ENCODE results near the gene PID1.

PID1 gene

GRCh38 chr2:229170171-229170570 is 100.9 kb downstream of the PID1 start:
- H3K4me3 ChIP-seq (ENCODE audit: low read depth, low read length), result no peak overlapping the region
- no peak for DNase-seq (ENCODE audit: low read depth)
- TF ChIP-seq MYC (IDR thresholded peaks at IDR 0.05; ENCODE audit: low read depth, low read length), result no peak
- TF ChIP-seq MAX (IDR thresholded peaks at IDR 0.05; ENCODE audit: low read depth, low read length), result no peak

GRCh38 chr2:229169751-229170150 is 101.3 kb downstream of the PID1 start:
- no peak for DNase-seq (ENCODE audit: low read depth)
- TF ChIP-seq CTCF (IDR thresholded peaks at IDR 0.05; ENCODE audit: low read depth, low read length) (no peak), MYC (IDR thresholded peaks at IDR 0.05; ENCODE audit: low read depth, low read length) (no peak), MAX (IDR thresholded peaks at IDR 0.05; ENCODE audit: low read depth, low read length) (no peak), POLR2A (IDR thresholded peaks at IDR 0.05; ENCODE audit: extremely low read depth, insufficient read length) (no peak)
- no peak overlapping the region for H3K4me3 ChIP-seq (ENCODE audit: low read depth, low read length)

GRCh38 chr2:229164545-229165249 is 106.4 kb downstream of the PID1 start:
- TF ChIP-seq CTCF (IDR thresholded peaks at IDR 0.05; ENCODE audit: low read depth, low read length) (no peak), POLR2A (IDR thresholded peaks at IDR 0.05; ENCODE audit: extremely low read depth, insufficient read length) (no peak), MAX (IDR thresholded peaks at IDR 0.05; ENCODE audit: low read depth, low read length) (no peak), MYC (IDR thresholded peaks at IDR 0.05; ENCODE audit: low read depth, low read length) (no peak)
- no peak overlapping the region for H3K4me3 ChIP-seq (ENCODE audit: low read depth, low read length)
- no peak for DNase-seq (ENCODE audit: low read depth)

- H3K4me3 ChIP-seq (ENCODE audit: low read depth, low read length), result no peak overlapping the region
- no peak for DNase-seq (ENCODE audit: low read depth)
- TF ChIP-seq MAX (IDR thresholded peaks at IDR 0.05; ENCODE audit: low read depth, low read length), result no peak
- TF ChIP-seq POLR2A (IDR thresholded peaks at IDR 0.05; ENCODE audit: extremely low read depth, insufficient read length), result no peak
- TF ChIP-seq MYC (IDR thresholded peaks at IDR 0.05; ENCODE audit: low read depth, low read length), result no peak
- TF ChIP-seq CTCF (IDR thresholded peaks at IDR 0.05; ENCODE audit: low read depth, low read length), result no peak
Measured at GRCh38 chr2:229163893-229164292, 107.2 kb downstream of the PID1 start.

GRCh38 chr2:229162015-229162414 is 109.1 kb downstream of the PID1 start:
- TF ChIP-seq MYC (IDR thresholded peaks at IDR 0.05; ENCODE audit: low read depth, low read length) (no peak), POLR2A (IDR thresholded peaks at IDR 0.05; ENCODE audit: extremely low read depth, insufficient read length) (no peak), MAX (IDR thresholded peaks at IDR 0.05; ENCODE audit: low read depth, low read length) (no peak), CTCF (IDR thresholded peaks at IDR 0.05; ENCODE audit: low read depth, low read length) (no peak)
- DNase-seq (ENCODE audit: low read depth), result no peak
- H3K4me3 ChIP-seq (ENCODE audit: low read depth, low read length), result no peak overlapping the region

GRCh38 chr2:229160984-229161383 is 110.1 kb downstream of the PID1 start:
- no peak for DNase-seq (ENCODE audit: low read depth)
- TF ChIP-seq MYC (IDR thresholded peaks at IDR 0.05; ENCODE audit: low read depth, low read length), result no peak
- no peak for TF ChIP-seq CTCF (IDR thresholded peaks at IDR 0.05; ENCODE audit: low read depth, low read length)
- no peak for TF ChIP-seq POLR2A (IDR thresholded peaks at IDR 0.05; ENCODE audit: extremely low read depth, insufficient read length)
- TF ChIP-seq MAX (IDR thresholded peaks at IDR 0.05; ENCODE audit: low read depth, low read length), result no peak
- H3K4me3 ChIP-seq (ENCODE audit: low read depth, low read length), result no peak overlapping the region

Data from NB4 (cell line).